Measurements from ENCODE around the gene SMARCAD1. TPM values are rescaled to one million over a fixed set of nuclear protein-coding genes. Genes with fewer than 3 reads are reported as not detected.

Gene SMARCAD1
- total RNA-seq, 1 experiment from 2014 or later: 57.1 TPM

- H2BK12ac ChIP-seq (ENCODE audit: insufficient read length, low read depth, low read length): no peak overlapping the region
- no peaks in the 10 kb centered on the region for H3K27me3 ChIP-seq (ENCODE audit: insufficient read depth, low read length)
- H4K8ac ChIP-seq (replicated peaks; ENCODE audit: insufficient read length, low read depth, low read length): no peak overlapping the region
- no peak overlapping the region for H3K18ac ChIP-seq (ENCODE audit: insufficient read length, low read depth, low read length)
- no CpG with 5 or more reads among the region's 3 CpGs for WGBS (ENCODE audit: extremely low coverage, insufficient read length, low lambda C conversion rate)
- Mint-ChIP-seq H3K27ac (no peak overlapping the region), H3K36me3 (ENCODE audit: insufficient read depth in 1 of 3, low read depth in 3 of 3) (0 out of 7 replicates have a peak, but pooled peaks cover 0 to under 1% (median 0%) of the 10 kb centered on the region in 3 experiments), H3K4me3 (no peak overlapping the region), H3K9me3 (peaks cover 2 to 5% of the 10 kb centered on the region in 2 experiments; a peak in 2 of 5 replicates), H3K27me3 (ENCODE audit: low read depth) (no peaks in the 10 kb centered on the region), H3K4me1 (peaks cover 0 to 4% of the 10 kb centered on the region in 2 experiments; a peak in 1 of 4 replicates)
- no peak overlapping the region for H2AK5ac ChIP-seq (ENCODE audit: insufficient read length, low read length)
- H3K9me3 ChIP-seq (ENCODE audit: control insufficient read depth, low read depth, low read length): no peaks in the 10 kb centered on the region
- no peak overlapping the region for H2BK120ac ChIP-seq (ENCODE audit: low read depth, low read length, poor library complexity, severe bottlenecking)
- H4K20me1 ChIP-seq (ENCODE audit: control insufficient read depth, insufficient read depth, insufficient read length): no peaks in the 10 kb centered on the region
- H2BK20ac ChIP-seq (ENCODE audit: low read depth, low read length, poor library complexity, severe bottlenecking): no peak overlapping the region
- no peak for DNase-seq
- no peak overlapping the region for H2BK15ac ChIP-seq (ENCODE audit: low read depth, low read length)
- no peak overlapping the region for H3K56ac ChIP-seq (ENCODE audit: insufficient read length, low read depth, low read length)
- H3T11ph ChIP-seq (ENCODE audit: low read length): no peak overlapping the region
- H3K79me1 ChIP-seq (ENCODE audit: insufficient read depth, low read depth, low read length, poor library complexity, severe bottlenecking): no peaks in the 10 kb centered on the region
- no peaks in the 10 kb centered on the region; the same call in 1 of the 2 replicates for H3K4me1 ChIP-seq (ENCODE audit: insufficient read depth, low read length)
- no peaks in the 10 kb centered on the region for H3K79me2 ChIP-seq (ENCODE audit: insufficient read depth, low read length)
- no peak overlapping the region for H2BK5ac ChIP-seq (ENCODE audit: insufficient read length, low read length)
- no peak overlapping the region for H4K5ac ChIP-seq (ENCODE audit: insufficient read length, low read depth, low read length)
- H3K14ac ChIP-seq (ENCODE audit: insufficient read depth, low read length): no peak overlapping the region
- H3K9ac ChIP-seq (ENCODE audit: extremely low read depth, insufficient read length, low read length): no peak overlapping the region
- no peak overlapping the region for H3K27ac ChIP-seq (ENCODE audit: insufficient read length, low read depth, low read length)
- H3K23ac ChIP-seq (ENCODE audit: insufficient read length, low read depth, low read length): no peak overlapping the region
- no peak overlapping the region for H4K91ac ChIP-seq (ENCODE audit: insufficient read length, low read depth, low read length)
- no peaks in the 10 kb centered on the region for H3K23me2 ChIP-seq (ENCODE audit: insufficient read length, low read depth, low read length, poor library complexity, severe bottlenecking)
- TF ChIP-seq CTCF (conservative IDR thresholded peaks at IDR 0.05): no peak
- no peak overlapping the region for H2AFZ ChIP-seq (ENCODE audit: low read length)
- no peak overlapping the region for H3K4ac ChIP-seq (ENCODE audit: low read depth, low read length)
- H3K4me2 ChIP-seq (ENCODE audit: insufficient read depth, insufficient read length, low read length): no peak overlapping the region
These were observed 99.0 kb downstream of the SMARCAD1 start for GRCh38 chr4:94306713-94307112.
